ENCODE data around the gene PMM1.

Gene PMM1

DNA sequence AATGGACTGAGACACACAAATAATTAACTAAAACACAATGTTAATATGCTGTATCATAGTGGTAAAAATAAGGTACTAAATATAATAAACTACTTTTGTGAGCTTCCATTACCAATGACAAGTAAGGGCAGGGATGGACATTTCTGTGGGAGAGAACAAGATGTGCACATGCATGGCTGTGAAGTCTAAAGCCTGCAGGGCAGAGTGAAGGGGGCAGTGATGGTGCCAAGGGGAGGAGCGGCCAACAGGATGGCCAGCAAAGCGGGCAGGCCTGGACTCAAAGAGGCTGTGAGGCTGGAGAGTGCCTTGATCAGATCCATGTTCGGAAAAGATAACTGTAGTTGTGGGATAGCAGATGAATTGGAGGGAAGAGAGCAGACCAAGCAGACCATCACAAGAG, 18.7 kb upstream of the PMM1 start:
- DNase-seq (ENCODE audit: low read depth), result no peak
- no peak for TF ChIP-seq CTCF (IDR thresholded peaks at IDR 0.05; ENCODE audit: control insufficient read depth, extremely low read depth, insufficient read depth)

DNA sequence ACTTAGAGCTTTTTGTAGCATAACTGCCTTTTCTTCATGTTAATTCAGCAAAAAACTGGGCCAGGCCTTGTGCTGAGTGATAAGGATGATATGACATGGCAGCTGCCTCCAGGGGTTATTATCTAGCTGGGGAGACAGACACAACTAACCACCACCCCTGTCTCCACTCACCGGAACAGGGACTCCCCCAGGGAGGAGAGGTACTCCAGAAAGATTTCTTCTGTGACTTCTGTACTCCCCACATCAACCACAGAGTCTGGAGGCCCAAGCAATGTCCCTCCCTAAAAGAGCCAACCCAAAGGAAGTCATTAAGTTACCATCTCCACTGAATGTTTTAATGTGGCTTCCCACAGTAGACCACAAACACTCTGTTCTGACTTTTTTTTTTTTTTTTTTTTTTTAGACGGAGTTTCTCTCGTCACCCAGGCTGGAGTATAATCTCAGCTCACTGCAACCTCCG, 14.3 kb upstream of the PMM1 start:
- TF ChIP-seq CTCF (IDR thresholded peaks at IDR 0.05; ENCODE audit: control insufficient read depth, extremely low read depth, insufficient read depth), result no peak
- DNase-seq (ENCODE audit: low read depth), result no peak
- H3K4me3 ChIP-seq (ENCODE audit: low read depth, low read length), result no peak overlapping the region

More for the DNA sequence above, 18.7 kb upstream of the PMM1 start:
- H3K4me3 ChIP-seq (ENCODE audit: low read depth, low read length), result no peak overlapping the region

GRCh38 chr22:41600976-41601375, 11.3 kb upstream of the PMM1 start:
- H3K4me3 ChIP-seq (ENCODE audit: low read depth, low read length), result no peak overlapping the region
- no peak for TF ChIP-seq CTCF (IDR thresholded peaks at IDR 0.05; ENCODE audit: control insufficient read depth, extremely low read depth, insufficient read depth)
- DNase-seq (ENCODE audit: low read depth), result no peak

- no peak overlapping the region for H3K4me3 ChIP-seq (ENCODE audit: low read depth, low read length)
- DNase-seq (ENCODE audit: low read depth), result no peak
- TF ChIP-seq CTCF (IDR thresholded peaks at IDR 0.05; ENCODE audit: control insufficient read depth, extremely low read depth, insufficient read depth), result no peak
Measured at GRCh38 chr22:41598891-41599635, 9.4 kb upstream of the PMM1 start.

DNA sequence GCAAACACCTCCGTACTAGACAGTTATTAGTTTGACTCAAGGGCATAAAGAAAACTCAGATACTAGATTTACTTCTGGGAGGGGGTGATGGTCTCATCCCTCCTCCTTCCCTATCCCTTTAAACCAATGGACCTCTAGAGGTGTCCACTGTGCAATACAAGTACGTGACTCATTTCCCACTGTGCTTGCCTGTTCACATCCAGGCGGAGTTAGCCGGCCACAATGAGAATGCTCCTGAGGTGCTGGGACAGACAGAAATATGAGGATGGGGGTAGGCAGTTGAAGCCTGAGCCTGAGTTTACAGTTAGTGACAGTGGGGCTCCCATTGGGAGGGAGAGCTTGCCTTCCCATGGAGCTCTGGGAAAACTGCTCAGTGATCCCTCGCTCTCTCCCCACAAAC, 8.4 kb upstream of the PMM1 start:
- TF ChIP-seq CTCF (IDR thresholded peaks at IDR 0.05; ENCODE audit: control insufficient read depth, extremely low read depth, insufficient read depth), result no peak

DNA sequence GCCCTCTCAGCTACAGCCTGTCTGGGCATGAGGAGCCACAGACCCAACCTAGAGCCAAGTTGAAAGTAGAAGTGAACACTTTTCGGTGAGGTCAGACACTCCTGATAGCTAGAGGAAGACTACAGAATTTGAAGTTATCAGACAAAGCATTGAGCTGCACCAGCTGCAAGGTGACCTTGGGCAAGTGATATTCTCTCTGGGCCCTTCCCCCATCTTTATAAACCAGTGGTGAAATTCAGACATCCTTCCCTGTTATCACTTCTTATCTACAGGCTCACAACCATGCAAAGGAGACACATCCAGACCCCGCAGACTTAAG, 8.0 kb upstream of the PMM1 start:
- TF ChIP-seq CTCF (IDR thresholded peaks at IDR 0.05; ENCODE audit: control insufficient read depth, extremely low read depth, insufficient read depth), result no peak
- no peak for DNase-seq (ENCODE audit: low read depth)
- H3K4me3 ChIP-seq (ENCODE audit: low read depth, low read length), result no peak overlapping the region

More for the DNA sequence above, 8.4 kb upstream of the PMM1 start:
- no peak overlapping the region for H3K4me3 ChIP-seq (ENCODE audit: low read depth, low read length)
- DNase-seq (ENCODE audit: low read depth), result no peak
